Measurements from ENCODE around the gene MAST2.

The MAST2 gene

GRCh38 chr1:45803299-45803780 lies at the start of gene MAST2:
MAST2 (plus strand) TSS chr1:45803612; CDS start chr1:45803896, 284 bp downstream.
- DNase-seq: peak; percentile 80 to 90

GRCh38 chr1:45755697-45756096 lies 47.7 kb upstream of the MAST2 start:
- DNase-seq: no peak

GRCh38 chr1:45762291-45762690 lies 41.1 kb upstream of the MAST2 start:
- DNase-seq: no peak

GRCh38 chr1:45765999-45766792 lies 37.2 kb upstream of the MAST2 start:
- DNase-seq: no peak

GRCh38 chr1:45767035-45767434 lies 36.4 kb upstream of the MAST2 start:
- DNase-seq: no peak

GRCh38 chr1:45769261-45769932 lies 34.0 kb upstream of the MAST2 start:
- no peak for DNase-seq

- no peak for DNase-seq
These were observed 30.4 kb upstream of the MAST2 start for GRCh38 chr1:45772971-45773370.

- DNase-seq: no peak
These were observed 27.6 kb upstream of the MAST2 start for GRCh38 chr1:45775794-45776193.

GRCh38 chr1:45785583-45785982 lies 17.8 kb upstream of the MAST2 start:
- DNase-seq: peak in 1 of 2 experiments; percentile 1

- no peak for DNase-seq
These were observed 15.5 kb upstream of the MAST2 start for GRCh38 chr1:45787905-45788304.

- DNase-seq: no peak
These were observed 13.8 kb upstream of the MAST2 start for GRCh38 chr1:45789601-45790000.

GRCh38 chr1:45792744-45793143 lies 10.7 kb upstream of the MAST2 start:
- DNase-seq: no peak

- no peak for DNase-seq
These were observed 9.3 kb upstream of the MAST2 start for GRCh38 chr1:45793942-45794604.

- DNase-seq: no peak
These were observed 7.0 kb upstream of the MAST2 start for GRCh38 chr1:45796381-45796780.

GRCh38 chr1:45796946-45797345 lies 6.5 kb upstream of the MAST2 start:
- DNase-seq: no peak

GRCh38 chr1:45800899-45801298 lies 2.5 kb upstream of the MAST2 start:
- DNase-seq: no peak

GRCh38 chr1:45802343-45803298 lies 791 bp upstream of the MAST2 start:
- no peak for DNase-seq

- peak; percentile 3 to 23 for DNase-seq
These were observed 613 bp downstream of the MAST2 start for GRCh38 chr1:45803781-45804668.

GRCh38 chr1:45804669-45804969 lies 1.2 kb downstream of the MAST2 start:
- no peak for DNase-seq

GRCh38 chr1:45806129-45806528 lies 2.7 kb downstream of the MAST2 start:
- DNase-seq: no peak

- DNase-seq: no peak
These were observed 6.3 kb downstream of the MAST2 start for GRCh38 chr1:45809761-45810160.

GRCh38 chr1:45814776-45815175 lies 11.4 kb downstream of the MAST2 start:
- no peak for DNase-seq
